ENCODE data around the gene ISOC1.
A peak's percentile ranks its signal among the peaks of the same experiment; 100 is the strongest.

Gene ISOC1

GRCh38 chr5:129125819-129126218 is 31.3 kb downstream of the ISOC1 start:
- peak; percentile 3 for DNase-seq (ENCODE audit: low read depth)

GRCh38 chr5:129133553-129133952 is 39.0 kb downstream of the ISOC1 start:
- DNase-seq (ENCODE audit: low read depth): no peak

- peak; percentile 4 for DNase-seq (ENCODE audit: low read depth)
Measured at GRCh38 chr5:129135633-129136032, 41.1 kb downstream of the ISOC1 start.

GRCh38 chr5:129137637-129138036 is 43.1 kb downstream of the ISOC1 start:
- no peak for DNase-seq (ENCODE audit: low read depth)

GRCh38 chr5:129141078-129141477 is 46.5 kb downstream of the ISOC1 start:
- no peak for DNase-seq (ENCODE audit: low read depth)

- DNase-seq (ENCODE audit: low read depth): no peak
Measured at GRCh38 chr5:129141696-129142095, 47.1 kb downstream of the ISOC1 start.

GRCh38 chr5:129155876-129156275 is 61.3 kb downstream of the ISOC1 start:
- no peak for DNase-seq (ENCODE audit: low read depth)

- DNase-seq (ENCODE audit: low read depth): no peak
Measured at GRCh38 chr5:129161830-129162229, 67.3 kb downstream of the ISOC1 start.
